Measurements from ENCODE around the gene PIGO.

Gene PIGO

DNA sequence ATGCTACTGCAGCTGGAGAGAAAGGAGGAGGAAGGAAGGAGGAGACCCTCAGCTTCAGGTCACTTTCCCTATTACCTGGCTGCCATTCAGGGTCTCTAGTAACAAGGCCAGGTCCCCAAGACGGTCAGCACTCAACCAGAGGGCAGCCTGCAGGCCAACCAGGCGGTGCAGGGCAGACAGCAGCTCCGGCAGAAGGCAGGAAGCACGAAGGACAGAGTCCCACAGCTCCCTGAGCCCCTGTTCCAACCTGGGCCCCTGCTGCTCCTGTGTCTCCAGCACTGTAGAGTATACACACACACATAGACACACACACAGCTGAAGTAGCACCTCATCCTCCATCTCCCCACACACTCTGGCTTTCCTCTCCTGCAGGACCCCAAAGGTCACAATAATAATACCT, 18.3 kb downstream of the PIGO start:
- no peak overlapping the region for H3K4me3 ChIP-seq (ENCODE audit: low read depth, low read length)
- TF ChIP-seq, protein P1, sequence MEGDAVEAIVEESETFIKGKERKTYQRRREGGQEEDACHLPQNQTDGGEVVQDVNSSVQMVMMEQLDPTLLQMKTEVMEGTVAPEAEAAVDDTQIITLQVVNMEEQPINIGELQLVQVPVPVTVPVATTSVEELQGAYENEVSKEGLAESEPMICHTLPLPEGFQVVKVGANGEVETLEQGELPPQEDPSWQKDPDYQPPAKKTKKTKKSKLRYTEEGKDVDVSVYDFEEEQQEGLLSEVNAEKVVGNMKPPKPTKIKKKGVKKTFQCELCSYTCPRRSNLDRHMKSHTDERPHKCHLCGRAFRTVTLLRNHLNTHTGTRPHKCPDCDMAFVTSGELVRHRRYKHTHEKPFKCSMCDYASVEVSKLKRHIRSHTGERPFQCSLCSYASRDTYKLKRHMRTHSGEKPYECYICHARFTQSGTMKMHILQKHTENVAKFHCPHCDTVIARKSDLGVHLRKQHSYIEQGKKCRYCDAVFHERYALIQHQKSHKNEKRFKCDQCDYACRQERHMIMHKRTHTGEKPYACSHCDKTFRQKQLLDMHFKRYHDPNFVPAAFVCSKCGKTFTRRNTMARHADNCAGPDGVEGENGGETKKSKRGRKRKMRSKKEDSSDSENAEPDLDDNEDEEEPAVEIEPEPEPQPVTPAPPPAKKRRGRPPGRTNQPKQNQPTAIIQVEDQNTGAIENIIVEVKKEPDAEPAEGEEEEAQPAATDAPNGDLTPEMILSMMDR (IDR thresholded peaks at IDR 0.05; ENCODE audit: borderline replicate concordance, insufficient read depth, low read depth, low read length): no peak

DNA sequence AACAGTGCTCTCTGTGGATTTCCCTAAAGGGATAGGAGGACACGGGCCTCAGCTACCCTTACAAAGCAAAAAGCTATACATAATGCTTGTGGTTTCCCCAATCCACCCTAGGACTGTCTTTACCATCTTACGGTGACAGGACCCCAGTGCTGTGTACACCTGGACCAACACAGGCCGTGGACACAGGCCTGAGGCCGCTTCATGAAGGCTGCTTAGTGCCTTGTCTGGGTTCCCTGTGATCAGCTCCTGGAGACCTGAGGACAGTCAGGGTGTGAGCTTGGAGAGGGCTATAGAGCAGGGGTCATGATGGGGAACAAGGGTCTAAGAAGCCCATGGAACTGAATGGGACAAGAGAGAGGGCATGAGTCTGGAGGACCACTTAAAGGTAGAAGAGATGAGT, 19.5 kb downstream of the PIGO start:
- no peak overlapping the region for H3K4me3 ChIP-seq (ENCODE audit: low read depth, low read length)
- TF ChIP-seq, protein P1 (IDR thresholded peaks at IDR 0.05; ENCODE audit: borderline replicate concordance, insufficient read depth, low read depth, low read length): no peak

DNA sequence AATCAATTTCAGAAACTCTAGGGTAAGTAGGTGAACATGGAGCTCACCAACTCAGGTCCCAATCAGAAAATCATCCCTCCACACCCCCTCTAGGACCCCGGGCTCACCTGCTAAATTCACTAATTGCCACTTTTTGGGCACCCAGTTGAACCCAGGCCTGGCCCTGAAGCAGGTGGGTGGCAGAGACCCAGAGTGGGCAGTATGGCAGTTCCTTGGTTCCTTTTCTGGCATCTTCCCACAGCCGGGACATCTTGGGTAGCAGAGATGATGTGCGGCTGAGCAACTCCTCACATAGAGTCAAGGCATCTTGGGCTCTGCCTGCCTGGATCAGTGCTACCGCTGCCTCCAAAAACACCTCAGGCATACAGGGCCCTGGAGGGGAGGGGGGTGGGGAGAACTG, 21.0 kb downstream of the PIGO start:
- no peak overlapping the region for H3K4me3 ChIP-seq (ENCODE audit: low read depth, low read length)
- TF ChIP-seq, protein P1 (IDR thresholded peaks at IDR 0.05; ENCODE audit: borderline replicate concordance, insufficient read depth, low read depth, low read length): no peak

DNA sequence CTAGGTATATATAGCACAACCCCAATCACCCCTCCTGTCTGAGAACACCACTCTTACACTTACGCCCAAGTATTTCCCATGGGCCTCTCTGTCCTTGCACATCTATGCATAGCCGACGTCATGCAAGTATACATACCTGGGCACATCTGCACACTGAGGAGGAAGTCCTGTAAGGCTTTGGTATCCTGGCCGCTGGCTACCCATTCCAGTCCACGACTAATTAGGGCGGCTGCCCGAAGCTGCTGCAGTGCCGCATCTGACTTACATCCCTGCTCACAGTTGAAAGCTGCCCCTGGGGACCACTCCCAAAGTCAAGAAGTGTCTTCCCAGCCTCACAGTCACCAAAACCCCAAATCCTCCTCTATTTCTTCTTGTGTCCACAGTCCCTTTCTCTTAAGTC, 21.6 kb downstream of the PIGO start:
- TF ChIP-seq, protein P1 (IDR thresholded peaks at IDR 0.05; ENCODE audit: borderline replicate concordance, insufficient read depth, low read depth, low read length): no peak
- no peak overlapping the region for H3K4me3 ChIP-seq (ENCODE audit: low read depth, low read length)

DNA sequence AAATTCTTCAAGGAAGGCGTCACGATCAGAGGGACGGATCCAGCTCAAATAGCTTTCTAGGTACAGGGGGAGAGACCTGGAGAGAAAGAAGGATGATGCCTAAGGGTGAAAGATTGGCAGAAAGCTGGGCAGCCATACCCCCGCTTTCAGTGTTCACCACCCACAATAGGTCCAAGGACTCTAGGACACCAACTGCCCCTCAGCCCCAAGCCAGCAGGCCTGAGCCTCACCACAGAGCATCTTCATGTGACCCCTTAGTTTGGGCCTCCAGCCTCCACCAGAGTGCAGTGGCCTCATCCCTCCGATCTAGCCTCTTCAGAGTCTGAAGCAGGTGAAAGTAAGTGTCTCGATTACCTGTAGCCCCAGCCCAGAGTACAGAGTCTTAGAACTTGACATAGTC, 22.2 kb downstream of the PIGO start:
- TF ChIP-seq, protein P1 (IDR thresholded peaks at IDR 0.05; ENCODE audit: borderline replicate concordance, insufficient read depth, low read depth, low read length): no peak
- no peak overlapping the region for H3K4me3 ChIP-seq (ENCODE audit: low read depth, low read length)

DNA sequence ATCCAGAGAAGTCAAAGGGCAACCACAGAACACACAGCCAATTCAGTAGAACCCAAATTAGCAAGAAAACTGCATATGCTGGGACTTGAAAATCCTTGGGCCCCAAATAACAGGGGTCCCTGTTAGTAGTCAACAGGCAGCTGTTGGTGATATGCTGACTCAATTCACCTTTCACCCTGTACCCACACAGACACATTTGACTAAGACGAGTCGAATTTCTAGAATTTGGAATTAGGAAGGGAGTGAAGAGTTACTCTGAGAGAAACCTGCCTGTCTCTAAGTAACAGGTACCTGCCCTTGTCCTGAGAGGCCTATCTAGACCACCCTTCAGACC, 23.1 kb downstream of the PIGO start:
- no peak overlapping the region for H3K4me3 ChIP-seq (ENCODE audit: low read depth, low read length)

DNA sequence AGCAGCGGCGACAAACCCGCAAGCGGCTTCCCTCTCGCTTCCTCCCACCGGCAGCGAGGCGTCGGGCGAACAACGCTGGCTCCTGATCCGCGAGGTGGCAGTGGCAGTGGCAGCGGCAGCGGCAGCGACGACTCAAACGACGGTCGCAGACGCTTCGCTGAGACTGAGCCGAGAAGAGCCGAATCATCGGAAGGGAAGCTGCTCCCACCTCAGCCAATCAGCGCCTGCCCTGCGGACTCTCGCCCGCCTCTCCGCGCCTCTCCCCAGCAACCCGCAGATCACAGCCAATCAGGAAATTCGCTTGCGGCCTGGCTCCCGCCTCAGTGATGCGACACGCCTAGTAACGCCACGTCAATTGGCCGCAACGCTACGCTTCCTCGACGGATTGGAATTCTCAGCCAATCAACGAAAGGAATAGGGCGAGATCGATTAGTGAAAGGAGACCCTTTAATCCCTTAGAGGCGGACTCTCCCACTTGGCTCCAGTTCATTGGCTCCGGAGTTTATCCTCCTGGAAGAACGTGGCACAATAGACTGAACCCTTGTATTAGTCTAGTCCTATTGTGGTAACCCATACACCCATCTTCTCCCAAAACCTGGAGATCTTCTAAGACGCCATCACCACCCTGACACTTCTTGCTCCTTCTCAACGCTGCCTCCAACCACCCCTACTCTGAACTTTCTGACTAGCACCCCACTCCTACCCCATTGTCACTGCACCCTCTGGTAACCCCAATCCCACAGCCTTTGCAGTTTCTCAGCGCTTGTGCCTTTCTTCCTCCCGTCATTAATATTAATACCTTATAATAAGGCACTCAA, 23.7 kb downstream of the PIGO start, which contains the start of gene VCP:
TSS of gene VCP (minus strand) at position 165 of the 818 bp plus-strand sequence. CDS start 272 bp downstream, outside the sequence.
- TF ChIP-seq, protein P1 (IDR thresholded peaks at IDR 0.05; ENCODE audit: borderline replicate concordance, insufficient read depth, low read depth, low read length): no peak
- H3K4me3 ChIP-seq (ENCODE audit: low read depth, low read length): peak within 1 kb of the TSS; percentile 95

More for the DNA sequence above, 23.1 kb downstream of the PIGO start:
- TF ChIP-seq, protein P1 (IDR thresholded peaks at IDR 0.05; ENCODE audit: borderline replicate concordance, insufficient read depth, low read depth, low read length): no peak

Measured in GM12875 (cell line).